Fibroblast of the conjunctiva (primary cell): Measurements from ENCODE around the gene RAPGEF4.

Experiments used
- DNase-seq: peaks from one replicate; pipeline ENCODE4 v3.0.0-alpha.2; 2010; ENCODE audit warnings: low read depth

Gene RAPGEF4

GRCh38 chr2:172938713-172939375, 203.2 kb downstream of the RAPGEF4 start:
- no peak for DNase-seq

GRCh38 chr2:172943539-172943938, 207.9 kb downstream of the RAPGEF4 start:
- no peak for DNase-seq

- DNase-seq: no peak
Measured at GRCh38 chr2:172944022-172944793, 208.6 kb downstream of the RAPGEF4 start.

GRCh38 chr2:172944794-172945509, 209.3 kb downstream of the RAPGEF4 start:
- DNase-seq: no peak

GRCh38 chr2:172945510-172945850, 209.8 kb downstream of the RAPGEF4 start:
- no peak for DNase-seq

- no peak for DNase-seq
Measured at GRCh38 chr2:172947461-172948153, 212.0 kb downstream of the RAPGEF4 start.

GRCh38 chr2:172949522-172949921, 213.9 kb downstream of the RAPGEF4 start:
- no peak for DNase-seq

GRCh38 chr2:172950565-172950964, 214.9 kb downstream of the RAPGEF4 start:
- DNase-seq: no peak

GRCh38 chr2:172951554-172951953, 215.9 kb downstream of the RAPGEF4 start:
- no peak for DNase-seq

- DNase-seq: no peak
Measured at GRCh38 chr2:172953411-172953810, 217.8 kb downstream of the RAPGEF4 start.

GRCh38 chr2:172953970-172954852, 218.6 kb downstream of the RAPGEF4 start:
- DNase-seq: no peak

GRCh38 chr2:172955587-172955986, 219.9 kb downstream of the RAPGEF4 start:
- DNase-seq: no peak

- DNase-seq: no peak
Measured at GRCh38 chr2:172957734-172958133, 222.1 kb downstream of the RAPGEF4 start.

- DNase-seq: no peak
Measured at GRCh38 chr2:172962082-172962481, 226.4 kb downstream of the RAPGEF4 start.

GRCh38 chr2:172962824-172963223, 227.2 kb downstream of the RAPGEF4 start:
- DNase-seq: no peak

- no peak for DNase-seq
Measured at GRCh38 chr2:172964511-172965139, 229.0 kb downstream of the RAPGEF4 start.

- DNase-seq: no peak
Measured at GRCh38 chr2:172965433-172966212, 230.0 kb downstream of the RAPGEF4 start.

- DNase-seq: no peak
Measured at GRCh38 chr2:172967036-172967982, 231.7 kb downstream of the RAPGEF4 start.

- DNase-seq: peak; percentile 77
Measured at GRCh38 chr2:172968061-172968469, 232.4 kb downstream of the RAPGEF4 start.
